ENCODE data around the gene NDST4. TPM values are rescaled to one million over a fixed set of nuclear protein-coding genes. Genes with fewer than 3 reads are reported as not detected.

Gene NDST4
- total RNA-seq, 1 experiment from 2014 or later, result 0.13 TPM

GRCh38 chr4:114926583-114926982 lies 186.8 kb downstream of the NDST4 start:
- CTCF ChIA-PET, result no interaction called here
- no peak for TF ChIP-seq TCF7L2 (IDR thresholded peaks at IDR 0.05; ENCODE audit: low read depth, low read length)
- TF ChIP-seq REST (IDR thresholded peaks at IDR 0.05; ENCODE audit: insufficient read depth in 1 of 2, low read depth in 2 of 2, low read length in 1 of 2), result no peak
- TF ChIP-seq CTCF (IDR thresholded peaks at IDR 0.05), result no peak
- TF ChIP-seq POLR2AphosphoS5 (IDR thresholded peaks at IDR 0.05; ENCODE audit: low read depth, low read length), result no peak
- no peak for TF ChIP-seq SIN3A (IDR thresholded peaks at IDR 0.05; ENCODE audit: borderline replicate concordance, insufficient read depth, low read depth, low read length)
- POLR2A ChIA-PET, result no interaction called here
- no peaks in the 10 kb centered on the region for H3K27me3 ChIP-seq (ENCODE audit: control insufficient read depth, insufficient read depth, low read length)
- DNase-seq (ENCODE audit: low read depth, low spot score) (no peak), ATAC-seq (no peak)
- H3K27ac ChIP-seq (ENCODE audit: low read length), result no peak overlapping the region
- in situ Hi-C loops (cut with HindIII; ENCODE audit: low pct_unique_long_range_greater_than_20kb, low sequenced_read_pairs), result no loop called here
- BruUV-seq (replicated peaks), result no TSS peak
- no peaks in the 10 kb centered on the region for H3K9me3 ChIP-seq (ENCODE audit: control insufficient read depth, insufficient read depth, low read depth, low read length)
- H3K4me3 ChIP-seq (ENCODE audit: low read depth in 2 of 2, low read length in 2 of 2), result no peak overlapping the region
- H3K4me1 ChIP-seq (ENCODE audit: control insufficient read depth, insufficient read depth, low read length), result no peaks in the 10 kb centered on the region
- intact Hi-C loops (cut with micrococcal nuclease; ENCODE audit: unreplicated experiment), result no loop called here
- no peaks in the 10 kb centered on the region for H3K36me3 ChIP-seq (ENCODE audit: control insufficient read depth, insufficient read depth, low read length)

GRCh38 chr4:114924311-114924710 lies 189.1 kb downstream of the NDST4 start:
- no peak for TF ChIP-seq CTCF (IDR thresholded peaks at IDR 0.05)
- no peak for TF ChIP-seq SIN3A (IDR thresholded peaks at IDR 0.05; ENCODE audit: borderline replicate concordance, insufficient read depth, low read depth, low read length)
- TF ChIP-seq POLR2AphosphoS5 (IDR thresholded peaks at IDR 0.05; ENCODE audit: low read depth, low read length), result no peak
- TF ChIP-seq TCF7L2 (IDR thresholded peaks at IDR 0.05; ENCODE audit: low read depth, low read length), result no peak
- no peak for TF ChIP-seq REST (IDR thresholded peaks at IDR 0.05; ENCODE audit: insufficient read depth in 1 of 2, low read depth in 2 of 2, low read length in 1 of 2)

More at GRCh38 chr4:114924311-114924710, 189.1 kb downstream of the NDST4 start:
- H3K4me3 ChIP-seq (ENCODE audit: low read depth in 2 of 2, low read length in 2 of 2), result no peak overlapping the region
- intact Hi-C loops (cut with micrococcal nuclease; ENCODE audit: unreplicated experiment) (no loop called here), in situ Hi-C loops (cut with HindIII; ENCODE audit: low pct_unique_long_range_greater_than_20kb, low sequenced_read_pairs) (no loop called here)
- no TSS peak for BruUV-seq (replicated peaks)
- H3K9me3 ChIP-seq (ENCODE audit: control insufficient read depth, insufficient read depth, low read depth, low read length), result no peaks in the 10 kb centered on the region
- no peak for ATAC-seq
- ChIA-PET POLR2A (no interaction called here), CTCF (no interaction called here)
- no peaks in the 10 kb centered on the region for H3K4me1 ChIP-seq (ENCODE audit: control insufficient read depth, insufficient read depth, low read length)
- no peak overlapping the region for H3K27ac ChIP-seq (ENCODE audit: low read length)
- DNase-seq (ENCODE audit: low read depth, low spot score), result no peak
- H3K36me3 ChIP-seq (ENCODE audit: control insufficient read depth, insufficient read depth, low read length), result no peaks in the 10 kb centered on the region
- no peaks in the 10 kb centered on the region for H3K27me3 ChIP-seq (ENCODE audit: control insufficient read depth, insufficient read depth, low read length)
